Testis (tissue), 3 donors: ENCODE data around the gene PRCP. TPM values are rescaled to one million over a fixed set of nuclear protein-coding genes. Genes with fewer than 3 reads are reported as not detected.

Experiments
- DNase-seq: peaks from one replicate; pipeline ENCODE4 v3.0.0-alpha.2; 2019
- H3K27ac ChIP-seq, 2 donors: fragments of 200-600 bp; sonication (generic); one replicate each; pipeline ENCODE4 v1.5.1; 2019
- H3K27me3 ChIP-seq: fragments of 200-600 bp; sonication (generic); one replicate; pipeline ENCODE4 v1.5.1; 2019
- H3K36me3 ChIP-seq: fragments of 200-600 bp; sonication (generic); one replicate; pipeline ENCODE4 v1.5.1; 2017; ENCODE audit warnings: low read depth; ENCODE audit errors: missing control alignments
- H3K4me1 ChIP-seq: fragments of 200-600 bp; sonication (generic); one replicate; pipeline ENCODE4 v1.5.1; 2019
- H3K4me3 ChIP-seq, 2 donors: fragments of 200-600 bp; sonication (generic); one replicate each; pipeline ENCODE4 v1.5.1; 2017 to 2019
- H3K9me3 ChIP-seq: fragments of 200-600 bp; sonication (generic); one replicate; pipeline ENCODE4 v1.5.1; 2017
- CTCF ChIP-seq, 3 experiments: fragments of 450-650 bp in 2 of 3; fragments of 200-600 bp in 1 of 3; sonication (generic) in 1 of 3; IDR thresholded peaks; one replicate each; pipeline ENCODE4 v1.5.1; 2016 to 2019; ENCODE audit warnings: antibody characterized with exemption in 3 of 3, mild to moderate bottlenecking in 2 of 3, moderate library complexity in 1 of 3
- POLR2A ChIP-seq: fragments of 450-650 bp; IDR thresholded peaks from one replicate; pipeline ENCODE4 v1.6.1; 2017; ENCODE audit warnings: antibody characterized with exemption, mild to moderate bottlenecking, moderate library complexity
- WGBS, 2 donors: methylation state at CpG; one replicate each; pipeline ENCODE4 v1.1.5; 2018; 5-methylcytosine and 5-hydroxymethylcytosine counted together
- intact Hi-C: fragments of 100-400 bp; cut with DNase I; formaldehyde crosslinking; loops from one replicate; pipeline ENCODE4 v1.15.1; 2023; ENCODE audit warnings: low total_unique reads
- polyA plus RNA-seq: library from polyadenylated mRNA; stranded (reverse); fragments of 350-450 nt; fragmentation: Illumina TruSeq; extraction: RNeasy Lipid Tissue Mini Kit (QIAGEN cat#74804); gene quantifications from one replicate; pipeline ENCODE4 v1.2.3, GENCODE V29; 2014; ENCODE audit warnings: low read depth, low replicate concordance; ENCODE audit not compliant: insufficient read depth
- total RNA-seq, 2 donors: library from RNA; depleted of rRNA; stranded (reverse); fragments of >200 nt; gene quantifications; one replicate each; pipeline ENCODE4 v1.2.3, GENCODE V29; 2016

Gene PRCP
- total and polyA plus RNA-seq, 3 donors from 2014 or later = 41.3 to 118 (median 46.9) TPM

GRCh38 chr11:82899186-82899820 is 927 bp downstream of the PRCP start:
- Histone ChIP-seq H3K27me3 (no peaks in the 10 kb centered on the region), H3K27ac (peak overlapping the region in 1 of 2 donors; percentile 95), H3K4me3 (peak overlapping the region in 1 of 2 donors; percentile 90), H3K9me3 (no peaks in the 10 kb centered on the region), H3K4me1 (peaks cover 9% of the 10 kb centered on the region), H3K36me3 (no peaks in the 10 kb centered on the region)
- 16 to 18% methylated on average over 3 of the region's 3 CpGs for WGBS, 2 donors
- TF ChIP-seq CTCF (IDR thresholded peaks at IDR 0.05) = no peak
- TF ChIP-seq POLR2A = no peak
- DNase-seq = no peak
- intact Hi-C loops = no loop called here

GRCh38 chr11:82898241-82898640 is 2.0 kb downstream of the PRCP start:
- DNase-seq = no peak
- H3K27ac ChIP-seq = no peak overlapping the region
- intact Hi-C loops = no loop called here
- TF ChIP-seq CTCF (IDR thresholded peaks at IDR 0.05) (no peak), POLR2A (no peak)
- WGBS, 2 donors = 37 to 44% methylated on average over 1 of the region's 1 CpG
- no peaks in the 10 kb centered on the region for H3K9me3 ChIP-seq
- H3K27me3 ChIP-seq = no peaks in the 10 kb centered on the region
- H3K4me3 ChIP-seq = no peak overlapping the region
- peaks cover 9% of the 10 kb centered on the region for H3K4me1 ChIP-seq
- no peaks in the 10 kb centered on the region for H3K36me3 ChIP-seq

GRCh38 chr11:82896183-82896582 is 4.0 kb downstream of the PRCP start:
- no peak for DNase-seq
- Histone ChIP-seq H3K9me3 (no peaks in the 10 kb centered on the region), H3K4me3 (no peak overlapping the region), H3K36me3 (no peaks in the 10 kb centered on the region), H3K27me3 (no peaks in the 10 kb centered on the region), H3K27ac (no peak overlapping the region), H3K4me1 (peaks cover 9% of the 10 kb centered on the region)
- WGBS, 2 donors = 91 to 97% methylated on average over 6 of the region's 6 CpGs
- no peak for TF ChIP-seq POLR2A
- TF ChIP-seq CTCF (IDR thresholded peaks at IDR 0.05) = no peak
- intact Hi-C loops = no loop called here

- TF ChIP-seq POLR2A (no peak), CTCF (IDR thresholded peaks at IDR 0.05) (no peak)
- Histone ChIP-seq H3K4me1 (peaks cover 9% of the 10 kb centered on the region), H3K4me3 (no peak overlapping the region), H3K36me3 (no peaks in the 10 kb centered on the region), H3K27me3 (no peaks in the 10 kb centered on the region), H3K27ac (no peak overlapping the region), H3K9me3 (no peaks in the 10 kb centered on the region)
- DNase-seq = no peak
- intact Hi-C loops = no loop called here
These were observed 4.7 kb downstream of the PRCP start for GRCh38 chr11:82895437-82896091.
